Endothelial cell (in vitro differentiated cells): ENCODE data around the gene CLDN15. TPM values are rescaled to one million over a fixed set of nuclear protein-coding genes. Genes with fewer than 3 reads are reported as not detected.
A peak's percentile ranks its signal among the peaks of the same experiment; 100 is the strongest.

ENCODE experiments used
- DNase-seq: peaks from one replicate; pipeline ENCODE4 v3.0.0; 2021; ENCODE audit warnings: low spot score
- H3K27ac Mint-ChIP-seq: one replicate; pipeline ENCODE4 v1.8.0; 2021; ENCODE audit warnings: mixed read lengths, inconsistent platforms; ENCODE audit not compliant: unreplicated experiment
- H3K27me3 Mint-ChIP-seq: one replicate; pipeline ENCODE4 v1.8.0; 2021; ENCODE audit warnings: mild to moderate bottlenecking, moderate library complexity, mixed read lengths, inconsistent platforms; ENCODE audit not compliant: unreplicated experiment
- H3K36me3 Mint-ChIP-seq: one replicate; pipeline ENCODE4 v1.8.0; 2021; ENCODE audit warnings: mild to moderate bottlenecking, low read depth, mixed read lengths, inconsistent platforms; ENCODE audit not compliant: unreplicated experiment
- H3K4me1 Mint-ChIP-seq: one replicate; pipeline ENCODE4 v1.8.0; 2021; ENCODE audit warnings: mild to moderate bottlenecking, mixed read lengths, inconsistent platforms; ENCODE audit not compliant: unreplicated experiment
- H3K4me3 Mint-ChIP-seq: one replicate; pipeline ENCODE4 v1.8.0; 2021; ENCODE audit warnings: mild to moderate bottlenecking, mixed read lengths, inconsistent platforms; ENCODE audit not compliant: unreplicated experiment
- H3K9me3 Mint-ChIP-seq: one replicate; pipeline ENCODE4 v1.8.0; 2021; ENCODE audit warnings: mixed read lengths, inconsistent platforms; ENCODE audit not compliant: unreplicated experiment
- CTCF ChIP-seq: fragments of 200-600 bp; sonication (generic); IDR thresholded peaks from one replicate; pipeline ENCODE4 v1.5.0; 2021; ENCODE audit warnings: antibody characterized with exemption; ENCODE audit not compliant: unreplicated experiment
- total RNA-seq: library from RNA; stranded (reverse); fragmentation: NEBNext Ultra II Directional; extraction: Animal tissue kit (Norgen Biotek cat#: 25700); gene quantifications from one replicate; pipeline ENCODE4 v1.2.1, GENCODE V29; 2021; ENCODE audit not compliant: unreplicated experiment

The CLDN15 gene
- total RNA-seq, 1 donor from 2014 or later: 10.5 TPM

GRCh38 chr7:101232141-101232850 is 5.3 kb downstream of the CLDN15 start:
- H3K27me3 Mint-ChIP-seq: peaks cover 7% of the 10 kb centered on the region
- no peaks in the 10 kb centered on the region for H3K9me3 Mint-ChIP-seq
- TF ChIP-seq CTCF: no peak
- DNase-seq: peak; percentile 40
- H3K4me3 Mint-ChIP-seq: peak overlapping the region; percentile 62
- H3K27ac Mint-ChIP-seq: no peak overlapping the region
- peaks cover 3% of the 10 kb centered on the region for H3K36me3 Mint-ChIP-seq
- peaks cover 13% of the 10 kb centered on the region for H3K4me1 Mint-ChIP-seq

- Mint-ChIP-seq H3K4me1 (peaks cover 13% of the 10 kb centered on the region), H3K4me3 (peak overlapping the region; percentile 62)
Observed at GRCh38 chr7:101231644-101232043, 6.0 kb downstream of the CLDN15 start.

GRCh38 chr7:101226721-101227120 is 10.9 kb downstream of the CLDN15 start:
- H3K9me3 Mint-ChIP-seq: no peaks in the 10 kb centered on the region
- no peak for DNase-seq
- peaks cover 21% of the 10 kb centered on the region for H3K36me3 Mint-ChIP-seq
- no peak for TF ChIP-seq CTCF
- no peak overlapping the region for H3K4me3 Mint-ChIP-seq
- no peak overlapping the region for H3K27ac Mint-ChIP-seq
- H3K4me1 Mint-ChIP-seq: peaks cover 13% of the 10 kb centered on the region
- H3K27me3 Mint-ChIP-seq: peaks cover 7% of the 10 kb centered on the region

More at GRCh38 chr7:101231644-101232043, 6.0 kb downstream of the CLDN15 start:
- Mint-ChIP-seq H3K27ac (peak overlapping the region; percentile 30), H3K9me3 (no peaks in the 10 kb centered on the region), H3K36me3 (peaks cover 3% of the 10 kb centered on the region), H3K27me3 (peaks cover 7% of the 10 kb centered on the region)
- no peak for DNase-seq
- no peak for TF ChIP-seq CTCF

GRCh38 chr7:101225650-101226049 is 12.0 kb downstream of the CLDN15 start:
- no peak for DNase-seq
- Mint-ChIP-seq H3K9me3 (no peaks in the 10 kb centered on the region), H3K4me3 (no peak overlapping the region), H3K36me3 (peaks cover 21% of the 10 kb centered on the region), H3K27me3 (peaks cover 5% of the 10 kb centered on the region), H3K4me1 (peaks cover 9% of the 10 kb centered on the region), H3K27ac (no peak overlapping the region)
- TF ChIP-seq CTCF: no peak

- DNase-seq: no peak
- peaks cover 6% of the 10 kb centered on the region for H3K27me3 Mint-ChIP-seq
- H3K27ac Mint-ChIP-seq: no peak overlapping the region
- peaks cover 18% of the 10 kb centered on the region for H3K36me3 Mint-ChIP-seq
- no peaks in the 10 kb centered on the region for H3K9me3 Mint-ChIP-seq
- no peak for TF ChIP-seq CTCF
- peaks cover 10% of the 10 kb centered on the region for H3K4me1 Mint-ChIP-seq
- no peak overlapping the region for H3K4me3 Mint-ChIP-seq
Observed at GRCh38 chr7:101223528-101223927, 14.1 kb downstream of the CLDN15 start.
